ENCODE data around the gene GNAI2.

GNAI2 gene

GRCh38 chr3:50297896-50298725, 62.1 kb downstream of the GNAI2 start:
- DNase-seq (ENCODE audit: low read depth in 2 of 2): no peak

GRCh38 chr3:50298836-50299637, 63.0 kb downstream of the GNAI2 start, which contains the start of the genes HYAL3 and NAA80:
Gene HYAL3 (minus strand): TSS chr3:50299405. CDS start chr3:50295602, 3,803 bp downstream.
Gene NAA80 (minus strand): TSS chr3:50299405. CDS start chr3:50297463, 1,942 bp downstream.
- peak; percentile 98 for DNase-seq (ENCODE audit: low read depth in 2 of 2)

- DNase-seq (ENCODE audit: low read depth in 2 of 2): no peak
Measured at GRCh38 chr3:50299638-50299928, 63.6 kb downstream of the GNAI2 start.

GRCh38 chr3:50299929-50300680, 64.1 kb downstream of the GNAI2 start:
- no peak for DNase-seq (ENCODE audit: low read depth in 2 of 2)

- DNase-seq (ENCODE audit: low read depth in 2 of 2): no peak
Measured at GRCh38 chr3:50300681-50301254, 64.8 kb downstream of the GNAI2 start.

GRCh38 chr3:50302095-50303012, 66.3 kb downstream of the GNAI2 start:
- DNase-seq (ENCODE audit: low read depth in 2 of 2): no peak

GRCh38 chr3:50303013-50303815, 67.2 kb downstream of the GNAI2 start, which contains the start of gene HYAL1:
Gene HYAL1 (minus strand): TSS chr3:50303574. CDS start chr3:50302956, 618 bp downstream.
- no peak for DNase-seq (ENCODE audit: low read depth in 2 of 2)

- no peak for DNase-seq (ENCODE audit: low read depth in 2 of 2)
Measured at GRCh38 chr3:50304601-50305000, 68.6 kb downstream of the GNAI2 start.
